Measurements from ENCODE around the gene PTPRJ. TPM values are rescaled to one million over a fixed set of nuclear protein-coding genes. Genes with fewer than 3 reads are reported as not detected.

PTPRJ gene
- polyA plus RNA-seq, 1 donor from 2014 or later = 8.6 TPM

DNA sequence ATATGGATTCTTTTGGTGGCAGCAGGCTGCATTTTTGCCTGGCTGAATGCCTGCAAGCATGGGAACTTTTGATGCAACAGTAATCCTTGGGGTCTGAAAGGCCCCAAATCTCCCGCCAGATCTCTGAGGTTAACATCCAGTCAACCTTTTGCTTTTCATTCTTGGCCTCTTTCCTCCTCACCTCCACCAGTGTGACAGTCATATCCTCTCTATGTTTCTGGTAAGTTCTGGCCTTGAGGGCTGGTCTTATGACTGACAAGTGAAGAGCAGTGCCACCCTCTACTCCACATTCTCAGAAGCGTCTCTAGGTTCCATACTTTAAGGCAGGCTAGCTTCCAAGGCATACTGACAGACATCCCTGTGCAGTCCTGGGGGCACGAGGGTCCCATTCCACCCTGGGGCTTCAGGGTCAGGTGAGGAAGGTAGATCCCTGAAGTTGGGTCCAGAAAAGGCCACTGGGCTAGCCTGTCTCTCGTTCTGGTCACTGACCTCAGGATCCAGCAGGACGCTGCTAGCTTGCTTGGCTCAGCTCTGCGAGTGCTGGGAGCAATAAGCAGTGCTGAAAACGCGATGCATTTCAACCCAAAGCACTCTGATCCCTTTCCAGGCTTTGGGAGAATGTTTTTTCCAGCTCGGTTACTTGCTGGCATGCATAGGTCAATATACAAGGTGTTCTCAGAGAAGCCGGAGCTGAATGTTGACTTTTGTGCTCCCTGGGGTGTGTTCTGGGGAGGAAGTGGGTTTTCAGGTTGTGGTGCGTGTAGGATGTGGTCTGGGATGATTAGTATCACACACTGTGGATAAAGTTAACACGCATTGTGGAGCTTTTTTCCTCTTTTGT, 75.2 kb downstream of the PTPRJ start:
- Histone ChIP-seq H3K9me2 (ENCODE audit: insufficient read depth, low read length) (no peaks in the 10 kb centered on the region), H3K27me3 (ENCODE audit: insufficient read depth, low read depth, low read length) (no peaks in the 10 kb centered on the region), H3K4me3 (ENCODE audit: low read length) (no peak overlapping the region), H3K9ac (ENCODE audit: low read length) (no peak overlapping the region), H3F3A (ENCODE audit: insufficient read depth, low read length, poor library complexity, severe bottlenecking) (no peaks in the 10 kb centered on the region), H4K20me1 (ENCODE audit: insufficient read depth) (no peaks in the 10 kb centered on the region), H3K27ac (ENCODE audit: low read length) (no peak overlapping the region), H3K4me2 (ENCODE audit: low read length) (no peak overlapping the region), H2AFZ (ENCODE audit: low read depth, low read length) (no peak overlapping the region), H3K9me3 (ENCODE audit: low read length) (no peaks in the 10 kb centered on the region), H3K36me3 (ENCODE audit: insufficient read depth, low read length) (no peaks in the 10 kb centered on the region), H3K79me2 (replicated peaks; ENCODE audit: insufficient read depth, low read length) (no peaks in the 10 kb centered on the region)
- TF ChIP-seq SMC3 (conservative IDR thresholded peaks at IDR 0.05; ENCODE audit: poor library complexity) = no peak
- no peak for TF ChIP-seq EZH2 (IDR thresholded peaks at IDR 0.05; ENCODE audit: borderline replicate concordance, insufficient read depth, low read length, poor library complexity, severe bottlenecking)
- TF ChIP-seq CTCF (IDR thresholded peaks at IDR 0.05; ENCODE audit: poor library complexity, severe bottlenecking) = no peak
- no peak for TF ChIP-seq MXI1 (conservative IDR thresholded peaks at IDR 0.05; ENCODE audit: poor library complexity, severe bottlenecking)
- TF ChIP-seq POLR2AphosphoS5 (IDR thresholded peaks at IDR 0.05) = no peak
- TF ChIP-seq TAF1 (IDR thresholded peaks at IDR 0.05; ENCODE audit: low read depth) = no peak
- TF ChIP-seq, protein P1, sequence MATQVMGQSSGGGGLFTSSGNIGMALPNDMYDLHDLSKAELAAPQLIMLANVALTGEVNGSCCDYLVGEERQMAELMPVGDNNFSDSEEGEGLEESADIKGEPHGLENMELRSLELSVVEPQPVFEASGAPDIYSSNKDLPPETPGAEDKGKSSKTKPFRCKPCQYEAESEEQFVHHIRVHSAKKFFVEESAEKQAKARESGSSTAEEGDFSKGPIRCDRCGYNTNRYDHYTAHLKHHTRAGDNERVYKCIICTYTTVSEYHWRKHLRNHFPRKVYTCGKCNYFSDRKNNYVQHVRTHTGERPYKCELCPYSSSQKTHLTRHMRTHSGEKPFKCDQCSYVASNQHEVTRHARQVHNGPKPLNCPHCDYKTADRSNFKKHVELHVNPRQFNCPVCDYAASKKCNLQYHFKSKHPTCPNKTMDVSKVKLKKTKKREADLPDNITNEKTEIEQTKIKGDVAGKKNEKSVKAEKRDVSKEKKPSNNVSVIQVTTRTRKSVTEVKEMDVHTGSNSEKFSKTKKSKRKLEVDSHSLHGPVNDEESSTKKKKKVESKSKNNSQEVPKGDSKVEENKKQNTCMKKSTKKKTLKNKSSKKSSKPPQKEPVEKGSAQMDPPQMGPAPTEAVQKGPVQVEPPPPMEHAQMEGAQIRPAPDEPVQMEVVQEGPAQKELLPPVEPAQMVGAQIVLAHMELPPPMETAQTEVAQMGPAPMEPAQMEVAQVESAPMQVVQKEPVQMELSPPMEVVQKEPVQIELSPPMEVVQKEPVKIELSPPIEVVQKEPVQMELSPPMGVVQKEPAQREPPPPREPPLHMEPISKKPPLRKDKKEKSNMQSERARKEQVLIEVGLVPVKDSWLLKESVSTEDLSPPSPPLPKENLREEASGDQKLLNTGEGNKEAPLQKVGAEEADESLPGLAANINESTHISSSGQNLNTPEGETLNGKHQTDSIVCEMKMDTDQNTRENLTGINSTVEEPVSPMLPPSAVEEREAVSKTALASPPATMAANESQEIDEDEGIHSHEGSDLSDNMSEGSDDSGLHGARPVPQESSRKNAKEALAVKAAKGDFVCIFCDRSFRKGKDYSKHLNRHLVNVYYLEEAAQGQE (IDR thresholded peaks at IDR 0.05; ENCODE audit: borderline replicate concordance) = no peak
- TF ChIP-seq EP300 (conservative IDR thresholded peaks at IDR 0.05; ENCODE audit: poor library complexity, severe bottlenecking) = no peak
- TF ChIP-seq RAD21 (conservative IDR thresholded peaks at IDR 0.05) = no peak

GRCh38 chr11:48056325-48057183, 76.2 kb downstream of the PTPRJ start:
- Histone ChIP-seq H3K9ac (ENCODE audit: low read length) (no peak overlapping the region), H3K9me3 (ENCODE audit: low read length) (no peaks in the 10 kb centered on the region), H4K20me1 (ENCODE audit: insufficient read depth) (no peaks in the 10 kb centered on the region), H2AFZ (ENCODE audit: low read depth, low read length) (no peak overlapping the region), H3K79me2 (replicated peaks; ENCODE audit: insufficient read depth, low read length) (no peaks in the 10 kb centered on the region), H3K4me2 (ENCODE audit: low read length) (no peak overlapping the region), H3K4me3 (ENCODE audit: low read length) (no peak overlapping the region), H3F3A (ENCODE audit: insufficient read depth, low read length, poor library complexity, severe bottlenecking) (no peaks in the 10 kb centered on the region), H3K27me3 (ENCODE audit: insufficient read depth, low read depth, low read length) (no peaks in the 10 kb centered on the region), H3K9me2 (ENCODE audit: insufficient read depth, low read length) (no peaks in the 10 kb centered on the region), H3K27ac (ENCODE audit: low read length) (no peak overlapping the region), H3K36me3 (ENCODE audit: insufficient read depth, low read length) (no peaks in the 10 kb centered on the region)
- no peak for TF ChIP-seq TAF1 (IDR thresholded peaks at IDR 0.05; ENCODE audit: low read depth)
- no peak for TF ChIP-seq EZH2 (IDR thresholded peaks at IDR 0.05; ENCODE audit: borderline replicate concordance, insufficient read depth, low read length, poor library complexity, severe bottlenecking)
- TF ChIP-seq POLR2AphosphoS5 (IDR thresholded peaks at IDR 0.05) = peak; percentile 33
